Neural progenitor cell (in vitro differentiated cells): ENCODE results near the gene ZNF497.

Source experiments
- CTCF ChIP-seq: fragments of 200-600 bp; sonication (generic); IDR thresholded peaks from 2 replicates; pipeline ENCODE4 v1.5.1; 2017; ENCODE audit warnings: antibody characterized with exemption, mild to moderate bottlenecking
- EZH2 ChIP-seq: fragments of 200-600 bp; sonication (generic); IDR thresholded peaks from 2 replicates; pipeline ENCODE4 v1.6.1; 2017; ENCODE audit warnings: antibody characterized with exemption, mild to moderate bottlenecking, moderate library complexity

GRCh38 chr19:58334691-58335249, 27.8 kb downstream of the ZNF497 start:
- TF ChIP-seq CTCF (no peak), EZH2 (no peak)
